Ectodermal cell (in vitro differentiated cells): Measurements from ENCODE around the gene ATXN10.

ENCODE experiments used
- H3K27ac ChIP-seq: 2 replicates; pipeline ENCODE4 v1.7.0; 2013; ENCODE audit warnings: mild to moderate bottlenecking, low read depth, low read length; ENCODE audit not compliant: insufficient read depth, poor library complexity, severe bottlenecking
- H3K27me3 ChIP-seq: 2 replicates; pipeline ENCODE4 v1.7.0; 2013; ENCODE audit warnings: mild to moderate bottlenecking, low read length; ENCODE audit not compliant: insufficient read depth, control insufficient read depth, poor library complexity, severe bottlenecking
- H3K36me3 ChIP-seq: one replicate; pipeline ENCODE4 v1.7.0; 2013; ENCODE audit warnings: low read length; ENCODE audit not compliant: control insufficient read depth, insufficient read depth
- H3K4me1 ChIP-seq: one replicate; pipeline ENCODE4 v1.7.0; 2013; ENCODE audit warnings: low read length; ENCODE audit not compliant: control insufficient read depth, insufficient read depth
- H3K4me3 ChIP-seq: 2 replicates; pipeline ENCODE4 v1.7.0; 2013; ENCODE audit warnings: low read depth, low read length, control low read depth; ENCODE audit not compliant: insufficient read depth
- H3K9me3 ChIP-seq: 2 replicates; pipeline ENCODE4 v1.7.0; 2013; ENCODE audit warnings: mild to moderate bottlenecking, low read length, moderate library complexity; ENCODE audit not compliant: control insufficient read depth
- WGBS, 2 experiments: methylation state at CpG; one replicate each; pipeline ENCODE4 v1.1.7; 2013; ENCODE audit warnings: missing lambda C conversion rate in 2 of 2; 5-methylcytosine and 5-hydroxymethylcytosine counted together

ATXN10 gene

DNA sequence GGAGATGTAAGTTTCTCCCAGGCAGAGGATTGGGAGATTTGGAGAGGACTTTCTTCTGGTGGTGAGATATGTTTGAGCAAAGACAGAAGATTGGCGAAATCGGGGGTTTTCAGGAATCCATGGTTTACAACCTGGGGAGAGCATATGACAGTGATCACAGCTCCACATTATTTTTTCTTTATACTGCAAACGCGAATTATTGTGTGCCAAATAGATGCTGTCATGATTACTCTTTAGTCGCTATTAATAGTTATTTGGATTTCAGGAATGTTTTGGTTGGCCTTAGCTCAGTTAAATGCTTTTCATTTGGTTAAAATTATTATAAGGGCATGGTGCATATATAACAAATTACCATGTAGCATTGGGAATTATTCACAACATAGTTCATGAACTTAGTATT, 15.2 kb downstream of the ATXN10 start:
- Histone ChIP-seq H3K27me3 (no peaks in the 10 kb centered on the region), H3K4me1 (peaks cover 4% of the 10 kb centered on the region), H3K9me3 (no peaks in the 10 kb centered on the region), H3K36me3 (peaks cover 5% of the 10 kb centered on the region), H3K27ac (no peak overlapping the region), H3K4me3 (no peak overlapping the region)
- WGBS, 2 experiments = 98 to 99% methylated on average over 5 of the region's 5 CpGs

DNA sequence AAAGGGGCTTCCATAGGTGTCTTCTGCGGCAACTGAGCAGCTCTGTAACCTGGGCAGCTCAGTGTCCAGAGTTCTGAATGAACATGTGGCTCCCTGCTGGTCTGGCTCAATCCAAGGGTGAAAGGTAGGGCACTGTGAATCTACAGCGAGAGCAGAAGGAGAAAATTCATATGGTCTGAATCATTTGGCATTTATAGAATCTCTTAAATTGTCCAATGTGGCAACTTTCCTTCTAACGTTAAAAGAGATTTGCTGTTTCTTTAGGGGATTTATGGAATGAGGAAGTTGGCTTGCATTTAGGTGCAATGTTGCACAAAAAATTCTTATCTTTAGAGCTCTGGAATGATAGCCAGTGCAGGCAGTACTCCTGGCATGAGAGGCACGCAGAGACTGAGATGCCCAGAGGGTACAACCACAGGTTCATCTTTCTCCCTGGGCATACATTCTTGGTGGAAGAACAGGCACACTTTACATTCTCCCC, 17.0 kb downstream of the ATXN10 start:
- 95 to 96% methylated on average over 4 of the region's 4 CpGs for WGBS, 2 experiments
- Histone ChIP-seq H3K27ac (no peak overlapping the region), H3K9me3 (no peaks in the 10 kb centered on the region), H3K36me3 (peaks cover 6% of the 10 kb centered on the region), H3K4me3 (no peak overlapping the region), H3K27me3 (no peaks in the 10 kb centered on the region), H3K4me1 (no peaks in the 10 kb centered on the region)

DNA sequence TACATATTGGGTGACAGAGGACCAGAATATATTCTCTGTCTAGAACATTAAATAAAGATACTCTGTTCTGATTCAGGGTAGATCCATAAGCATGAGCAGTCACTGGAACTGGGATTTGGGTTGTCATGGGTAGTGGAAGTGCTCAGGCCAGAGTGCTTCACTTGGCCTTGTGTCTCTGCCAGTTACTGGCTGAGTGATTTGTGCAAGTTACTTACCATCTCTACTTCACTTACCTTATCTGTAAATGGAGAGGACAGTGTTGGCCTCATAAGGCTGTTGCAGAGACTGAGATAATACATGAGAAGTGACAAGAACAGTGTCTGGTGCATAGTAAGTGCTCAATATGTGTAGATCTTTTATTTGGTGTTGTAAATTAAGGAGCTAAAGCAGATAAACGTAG, 17.6 kb downstream of the ATXN10 start:
- Histone ChIP-seq H3K36me3 (peaks cover 10% of the 10 kb centered on the region), H3K4me1 (no peaks in the 10 kb centered on the region), H3K4me3 (no peak overlapping the region), H3K9me3 (no peaks in the 10 kb centered on the region), H3K27me3 (no peaks in the 10 kb centered on the region), H3K27ac (no peak overlapping the region)
- 100% methylated on average over 1 of the region's 1 CpG; no CpG with 5 or more reads in 1 of the 2 experiments for whole genome bisulfite sequencing, 2 experiments

DNA sequence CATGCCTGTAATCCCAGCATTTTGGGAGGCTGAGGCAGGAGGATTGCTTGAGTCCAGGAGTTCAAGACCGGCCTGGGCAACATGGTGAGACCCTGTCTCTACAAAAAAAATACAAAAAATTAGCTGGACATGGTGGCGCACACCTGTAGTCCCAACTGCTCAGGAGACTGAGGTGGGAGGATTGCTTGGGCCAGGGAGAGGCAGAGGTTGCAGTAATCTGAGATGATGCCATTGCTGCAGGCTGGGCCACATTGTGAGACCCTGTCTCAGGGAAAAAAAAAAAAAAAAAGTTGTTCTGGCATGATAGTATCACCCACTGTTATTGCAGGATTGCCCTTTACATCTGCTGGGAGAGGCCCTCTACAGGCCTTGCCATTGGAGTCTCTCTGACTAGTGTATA, 18.4 kb downstream of the ATXN10 start:
- H3K4me1 ChIP-seq = no peaks in the 10 kb centered on the region
- no peak overlapping the region for H3K27ac ChIP-seq
- peaks cover 10% of the 10 kb centered on the region for H3K36me3 ChIP-seq
- no peaks in the 10 kb centered on the region for H3K9me3 ChIP-seq
- WGBS, 2 experiments = 93 to 98% methylated on average over 2 of the region's 2 CpGs
- no peaks in the 10 kb centered on the region for H3K27me3 ChIP-seq
- H3K4me3 ChIP-seq = no peak overlapping the region

DNA sequence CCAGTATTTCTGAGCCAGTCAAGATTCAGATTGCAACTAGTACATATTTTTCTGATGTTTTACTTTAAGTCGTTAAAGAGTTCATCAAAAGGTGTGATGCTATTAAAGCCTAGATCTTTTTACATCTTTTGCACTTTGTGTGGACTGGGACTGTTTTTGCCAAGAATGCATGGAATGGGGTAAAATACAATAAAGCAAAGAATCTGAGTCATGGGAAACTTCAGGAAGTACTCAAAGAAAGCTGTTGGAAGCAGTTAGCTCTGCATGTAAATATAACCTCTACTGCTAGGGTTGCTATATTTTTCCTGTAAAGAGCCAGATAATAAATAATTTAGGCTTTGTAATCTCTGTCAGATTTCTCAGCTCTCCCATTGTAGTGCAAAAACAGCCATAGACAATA, 20.9 kb downstream of the ATXN10 start:
- no peaks in the 10 kb centered on the region for H3K4me1 ChIP-seq
- H3K27ac ChIP-seq = no peak overlapping the region
- H3K36me3 ChIP-seq = peaks cover 15% of the 10 kb centered on the region
- no peaks in the 10 kb centered on the region for H3K27me3 ChIP-seq
- no peaks in the 10 kb centered on the region for H3K9me3 ChIP-seq
- no peak overlapping the region for H3K4me3 ChIP-seq
- WGBS, 2 experiments = 56 to 70% methylated on average over 1 of the region's 1 CpG

DNA sequence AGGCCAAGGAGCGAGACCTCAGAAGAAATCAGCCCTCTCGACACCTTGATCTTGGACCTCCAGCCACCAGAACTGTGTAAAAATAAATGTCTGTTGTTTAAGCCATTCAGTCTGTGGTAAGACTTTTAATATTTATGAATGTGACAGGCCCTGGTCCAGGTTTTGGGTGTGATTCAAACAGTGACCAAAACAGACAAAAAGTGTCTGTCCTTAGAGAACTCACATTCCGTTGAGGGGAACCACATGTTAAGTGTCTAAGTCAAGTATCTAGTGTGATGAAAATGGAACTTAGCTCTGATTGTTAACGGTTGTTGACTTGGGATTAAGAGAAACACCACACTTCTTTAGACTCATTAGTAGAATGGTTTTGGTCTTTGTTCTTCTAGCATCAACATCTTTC, 22.2 kb downstream of the ATXN10 start:
- H3K27me3 ChIP-seq = no peaks in the 10 kb centered on the region
- no peak overlapping the region for H3K27ac ChIP-seq
- no peaks in the 10 kb centered on the region for H3K9me3 ChIP-seq
- H3K4me3 ChIP-seq = no peak overlapping the region
- WGBS, 2 experiments = 97% methylated on average over 4 of the region's 4 CpGs
- H3K4me1 ChIP-seq = no peaks in the 10 kb centered on the region
- peaks cover 15% of the 10 kb centered on the region for H3K36me3 ChIP-seq

DNA sequence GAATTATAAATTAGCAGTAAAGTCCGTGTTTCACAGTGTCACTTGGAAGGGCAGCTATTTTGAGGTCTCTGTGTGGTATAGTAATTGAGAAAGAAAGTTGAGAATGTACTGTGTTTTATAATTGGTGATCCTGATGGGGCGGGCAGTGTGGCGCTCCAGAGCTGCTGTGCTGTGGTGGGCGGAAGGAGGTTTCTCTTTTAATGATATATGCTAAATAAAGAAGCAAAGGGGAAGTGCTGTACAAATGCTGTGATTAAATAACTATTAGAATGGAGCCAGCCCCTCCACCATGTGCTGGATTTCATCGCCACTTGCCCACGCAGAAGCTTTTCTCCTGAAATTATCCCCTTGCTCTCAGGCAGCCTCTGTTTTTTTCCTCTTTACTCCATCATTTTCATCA, 24.6 kb downstream of the ATXN10 start:
- 95 to 97% methylated on average over 6 of the region's 6 CpGs for WGBS, 2 experiments
- Histone ChIP-seq H3K27ac (no peak overlapping the region), H3K36me3 (peaks cover 10% of the 10 kb centered on the region), H3K27me3 (no peaks in the 10 kb centered on the region), H3K4me3 (no peak overlapping the region), H3K9me3 (no peaks in the 10 kb centered on the region), H3K4me1 (no peaks in the 10 kb centered on the region)

DNA sequence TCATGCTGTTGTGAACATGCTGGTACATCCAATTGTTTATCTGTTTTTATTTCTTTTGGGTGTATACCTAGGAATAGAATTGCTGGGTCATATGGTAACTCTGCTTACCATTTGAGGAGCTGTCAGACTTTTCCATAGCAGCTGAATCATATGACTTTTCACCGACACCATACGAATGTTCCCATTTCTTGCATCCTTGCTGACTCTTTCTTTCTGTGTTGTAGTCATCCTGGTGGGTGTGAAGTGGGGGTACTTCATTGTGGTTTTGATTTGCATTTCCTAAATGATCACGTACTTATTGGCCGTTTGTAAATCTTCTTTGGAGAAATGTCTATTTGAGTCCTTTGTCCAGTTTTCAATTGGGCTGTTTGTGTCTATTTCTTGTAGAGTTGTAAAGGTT, 26.5 kb downstream of the ATXN10 start:
- Histone ChIP-seq H3K27ac (no peak overlapping the region), H3K4me1 (no peaks in the 10 kb centered on the region), H3K4me3 (no peak overlapping the region), H3K27me3 (no peaks in the 10 kb centered on the region), H3K9me3 (no peaks in the 10 kb centered on the region), H3K36me3 (peaks cover 13% of the 10 kb centered on the region)
- WGBS, 2 experiments = 92 to 93% methylated on average over 4 of the region's 4 CpGs

DNA sequence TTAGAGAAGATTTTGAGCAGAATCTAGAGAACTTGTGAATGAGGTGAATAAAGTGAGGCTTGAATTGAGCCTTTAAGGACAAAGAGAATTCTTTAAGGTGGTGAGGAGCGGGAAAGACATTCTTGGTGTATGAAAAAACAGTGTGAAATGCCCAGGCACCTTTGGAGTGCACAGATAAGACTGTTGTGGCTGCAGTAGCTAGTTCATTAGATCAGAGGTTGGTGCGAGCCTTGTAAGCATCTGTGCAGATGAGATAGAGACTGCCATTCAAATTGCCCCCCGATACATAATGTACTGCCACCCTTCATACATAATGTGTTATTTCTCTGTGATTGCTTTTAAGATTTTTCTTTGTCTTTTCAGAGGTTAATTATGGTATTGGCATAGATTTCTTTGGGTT, 31.3 kb downstream of the ATXN10 start:
- H3K9me3 ChIP-seq = no peaks in the 10 kb centered on the region
- 92 to 94% methylated on average over 2 of the region's 3 CpGs for WGBS, 2 experiments
- H3K27me3 ChIP-seq = no peaks in the 10 kb centered on the region
- no peak overlapping the region for H3K4me3 ChIP-seq
- peaks cover 12% of the 10 kb centered on the region for H3K36me3 ChIP-seq
- H3K27ac ChIP-seq = no peak overlapping the region
- H3K4me1 ChIP-seq = no peaks in the 10 kb centered on the region

DNA sequence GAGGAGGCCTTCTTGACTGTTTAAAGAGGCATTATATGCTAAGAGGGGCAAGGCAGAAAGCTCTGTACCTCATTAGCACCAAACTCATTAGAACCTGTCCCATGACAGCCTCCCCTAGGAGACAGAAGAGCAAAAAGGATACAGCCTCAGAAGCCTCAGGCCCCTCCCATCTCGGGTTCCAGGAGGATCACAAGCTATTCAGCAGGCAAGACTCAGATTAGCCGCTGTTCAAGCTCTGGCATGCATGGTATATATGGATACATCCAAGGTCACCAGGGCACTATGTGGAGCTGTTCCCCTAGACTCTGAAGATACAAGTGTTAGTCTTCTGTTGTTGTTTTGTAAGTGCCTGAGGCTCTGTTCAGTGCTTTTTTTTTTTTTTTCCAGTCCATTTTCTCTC, 32.1 kb downstream of the ATXN10 start:
- H3K9me3 ChIP-seq = no peaks in the 10 kb centered on the region
- 74 to 79% methylated on average over 2 of the region's 2 CpGs for WGBS, 2 experiments
- H3K4me1 ChIP-seq = no peaks in the 10 kb centered on the region
- no peaks in the 10 kb centered on the region for H3K27me3 ChIP-seq
- no peak overlapping the region for H3K27ac ChIP-seq
- no peak overlapping the region for H3K4me3 ChIP-seq
- H3K36me3 ChIP-seq = peaks cover 12% of the 10 kb centered on the region

DNA sequence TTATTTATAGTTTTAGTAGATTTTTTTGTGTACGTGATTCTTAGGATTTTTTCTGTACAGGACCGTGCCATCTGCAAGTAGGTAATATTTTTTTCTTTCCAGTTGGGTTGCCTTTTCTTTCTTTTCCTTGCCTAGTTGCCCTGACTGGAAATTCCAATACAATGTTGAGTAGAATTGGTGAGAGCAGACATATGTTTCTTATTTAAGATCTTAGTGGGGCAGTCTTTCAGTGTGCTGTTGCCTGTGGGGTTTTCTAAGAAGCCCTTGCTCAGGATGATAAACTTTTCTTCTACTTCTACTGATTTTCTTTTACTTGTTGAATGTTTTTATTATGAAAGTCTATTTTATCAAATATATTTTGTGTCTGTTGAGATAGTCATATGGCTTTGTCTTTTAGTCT, 33.0 kb downstream of the ATXN10 start:
- H3K4me1 ChIP-seq = no peaks in the 10 kb centered on the region
- H3K36me3 ChIP-seq = peaks cover 12% of the 10 kb centered on the region
- WGBS, 2 experiments = 100% methylated on average over 1 to 2 of the region's 2 CpGs
- H3K27me3 ChIP-seq = no peaks in the 10 kb centered on the region
- H3K27ac ChIP-seq = no peak overlapping the region
- no peak overlapping the region for H3K4me3 ChIP-seq
- H3K9me3 ChIP-seq = no peaks in the 10 kb centered on the region
